GM21526 (cell line): ENCODE measurements around the gene ACTA2.
"Not testable (repeated sequence)": the region's sequence is repeated elsewhere in the genome, so short reads cannot be mapped to it uniquely, and the experiment has no call there.

Experiments
- ATAC-seq: cut with Tn5 transposase; IDR thresholded peaks from one replicate; pipeline ENCODE4 v1.9.1; 2021; ENCODE audit warnings: moderate library complexity; ENCODE audit not compliant: unreplicated experiment, low FRiP score

Gene ACTA2

GRCh38 chr10:88954458-88955083, 2.0 kb upstream of the ACTA2 start:
- no peak for ATAC-seq

- no peak for ATAC-seq
These were observed 1.1 kb upstream of the ACTA2 start for GRCh38 chr10:88953662-88954061.

GRCh38 chr10:88949912-88950837, 2.4 kb downstream of the ACTA2 start:
- no peak for ATAC-seq

GRCh38 chr10:88949051-88949450, 3.5 kb downstream of the ACTA2 start:
- no peak for ATAC-seq

- no peak for ATAC-seq
These were observed 5.5 kb downstream of the ACTA2 start for GRCh38 chr10:88946965-88947590.

GRCh38 chr10:88946200-88946599, 6.4 kb downstream of the ACTA2 start:
- no peak for ATAC-seq

- ATAC-seq: no peak
These were observed 7.8 kb downstream of the ACTA2 start for GRCh38 chr10:88944813-88945212.

- no peak for ATAC-seq
These were observed 8.8 kb downstream of the ACTA2 start for GRCh38 chr10:88943778-88944177.

- no peak for ATAC-seq
These were observed 11.5 kb downstream of the ACTA2 start for GRCh38 chr10:88941026-88941425.

- no peak for ATAC-seq
These were observed 13.6 kb downstream of the ACTA2 start for GRCh38 chr10:88938938-88939337.

- no peak for ATAC-seq
These were observed 14.5 kb downstream of the ACTA2 start for GRCh38 chr10:88938039-88938438.

- no peak for ATAC-seq
These were observed 15.9 kb downstream of the ACTA2 start for GRCh38 chr10:88936656-88937055.

GRCh38 chr10:88934900-88935672, 17.5 kb downstream of the ACTA2 start:
- peak; percentile 48 for ATAC-seq

GRCh38 chr10:88933564-88933963, 19.0 kb downstream of the ACTA2 start:
- no peak for ATAC-seq

- peak; percentile 58 for ATAC-seq
These were observed 19.9 kb downstream of the ACTA2 start for GRCh38 chr10:88932539-88933256.

- not testable (repeated sequence) for ATAC-seq
These were observed 20.5 kb downstream of the ACTA2 start for GRCh38 chr10:88932029-88932428.

- ATAC-seq: no peak
These were observed 21.0 kb downstream of the ACTA2 start for GRCh38 chr10:88931548-88931947.

GRCh38 chr10:88928254-88928653, 24.3 kb downstream of the ACTA2 start:
- ATAC-seq: no peak

- no peak for ATAC-seq
These were observed 25.2 kb downstream of the ACTA2 start for GRCh38 chr10:88927416-88927690.
